IMR-90 (cell line): ENCODE data around the gene OVCA2. TPM values are rescaled to one million over a fixed set of nuclear protein-coding genes. Genes with fewer than 3 reads are reported as not detected.
A peak's percentile ranks its signal among the peaks of the same experiment; 100 is the strongest.

Experiments
- ATAC-seq: fragments of 200-7000 bp; cut with Tn5 transposase; 2 replicates; pipeline ENCODE4 v1.9.1; 2020; ENCODE audit warnings: low read depth, mild to moderate bottlenecking, moderate library complexity
- BruUV-seq: library from RNA; stranded (reverse); fragments of 400-500 nt; replicated peaks from 2 replicates; lab custom pipeline; 2021; lab: Mats Ljungman, UMichigan
- CTCF ChIA-PET: fragments of 300-600 bp; formaldehyde crosslinking; extraction: SDS; loops from one replicate; lab custom pipeline; 2021; ENCODE audit warnings: antibody characterized with exemption; lab: Yijun Ruan, JAX
- POLR2A ChIA-PET: fragments of 300-600 bp; sonication (Branson Sonifier 250); formaldehyde crosslinking; loops from one replicate; lab custom pipeline; 2022; ENCODE audit warnings: antibody characterized with exemption; ENCODE audit not compliant: unreplicated experiment; lab: Charles Lee
- DNase-seq: peaks from one replicate; pipeline ENCODE4 v3.0.0; 2013
- H2AFZ ChIP-seq: replicated peaks from 2 replicates; pipeline ENCODE3; 2013; ENCODE audit warnings: low read length, mild to moderate bottlenecking; ENCODE audit not compliant: poor library complexity
- H2AK5ac ChIP-seq: 2 replicates; pipeline ENCODE4 v1.6.1; 2013; ENCODE audit warnings: low read depth, low read length, inconsistent platforms
- H2AK9ac ChIP-seq: replicated peaks from 2 replicates; pipeline ENCODE3; 2013; ENCODE audit warnings: mild to moderate bottlenecking, low read depth, low read length, moderate library complexity; ENCODE audit not compliant: poor library complexity
- H2BK120ac ChIP-seq: 2 replicates; pipeline ENCODE4 v1.6.1; 2013; ENCODE audit warnings: low read depth, low read length, inconsistent platforms
- H2BK15ac ChIP-seq: 3 replicates; pipeline ENCODE4 v1.6.1; 2013; ENCODE audit warnings: low read depth, low read length, inconsistent platforms
- H2BK20ac ChIP-seq: 2 replicates; pipeline ENCODE4 v1.6.1; 2013; ENCODE audit warnings: low read depth, mild to moderate bottlenecking, inconsistent platforms, low read length, moderate library complexity
- H2BK5ac ChIP-seq: 2 replicates; pipeline ENCODE4 v1.6.1; 2013; ENCODE audit warnings: mild to moderate bottlenecking, low read depth, low read length, inconsistent platforms; ENCODE audit not compliant: poor library complexity, severe bottlenecking
- H3K14ac ChIP-seq: replicated peaks from 2 replicates; pipeline ENCODE4 v1.6.1; 2013; ENCODE audit warnings: low read depth, low read length, inconsistent platforms
- H3K18ac ChIP-seq: 2 replicates; pipeline ENCODE4 v1.6.1; 2013; ENCODE audit warnings: low read depth, low read length, control low read depth
- H3K23ac ChIP-seq: 2 replicates; pipeline ENCODE4 v1.6.1; 2013; ENCODE audit warnings: low read depth, low read length, inconsistent platforms
- H3K27ac ChIP-seq: 2 replicates; pipeline ENCODE4 v1.5.1; 2013; ENCODE audit warnings: mild to moderate bottlenecking, control low read depth, low read length; ENCODE audit not compliant: insufficient read depth
- H3K27me3 ChIP-seq: 2 replicates; pipeline ENCODE4 v1.6.1; 2013; ENCODE audit warnings: low read length; ENCODE audit not compliant: control insufficient read depth, insufficient read depth
- H3K36me3 ChIP-seq: 2 replicates; pipeline ENCODE4 v1.6.1; 2013; ENCODE audit warnings: low read length, mixed read lengths; ENCODE audit not compliant: control insufficient read depth, insufficient read depth
- H3K4ac ChIP-seq: 2 replicates; pipeline ENCODE4 v1.6.1; 2013; ENCODE audit warnings: low read depth, low read length, inconsistent platforms
- H3K4me1 ChIP-seq: 2 replicates; pipeline ENCODE4 v1.6.1; 2013; ENCODE audit warnings: low read length, mixed read lengths; ENCODE audit not compliant: control insufficient read depth, insufficient read depth
- H3K4me2 ChIP-seq: 2 replicates; pipeline ENCODE4 v1.6.1; 2013; ENCODE audit warnings: low read depth, mild to moderate bottlenecking, control low read depth, low read length, moderate library complexity
- H3K4me3 ChIP-seq: 2 replicates; pipeline ENCODE4 v1.5.1; 2013; ENCODE audit warnings: low read depth, mild to moderate bottlenecking, control low read depth, low read length, moderate library complexity; ENCODE audit not compliant: insufficient read depth
- H3K56ac ChIP-seq: 2 replicates; pipeline ENCODE4 v1.6.1; 2013; ENCODE audit warnings: low read length, inconsistent platforms; ENCODE audit not compliant: insufficient read depth; ENCODE audit errors: extremely low read depth
- H3K79me1 ChIP-seq, 2 experiments: 2 replicates each; pipeline ENCODE4 v1.6.1; 2013; ENCODE audit warnings: low read length in 2 of 2, inconsistent platforms in 1 of 2, low read depth in 1 of 2
- H3K9ac ChIP-seq: 2 replicates; pipeline ENCODE4 v1.6.1; 2013; ENCODE audit warnings: low read depth, low read length, control low read depth
- H3K9me1 ChIP-seq: 2 replicates; pipeline ENCODE4 v1.6.1; 2013; ENCODE audit warnings: low read length, inconsistent platforms; ENCODE audit not compliant: insufficient read depth
- H3K9me3 ChIP-seq: 2 replicates; pipeline ENCODE4 v1.6.1; 2013; ENCODE audit warnings: low read length; ENCODE audit not compliant: control insufficient read depth, insufficient read depth
- H4K20me1 ChIP-seq: 2 replicates; pipeline ENCODE4 v1.6.1; 2013; ENCODE audit warnings: low read length, inconsistent platforms; ENCODE audit not compliant: insufficient read depth
- H4K5ac ChIP-seq: 2 replicates; pipeline ENCODE4 v1.6.1; 2013; ENCODE audit warnings: mild to moderate bottlenecking, low read depth, low read length, control low read depth
- H4K8ac ChIP-seq, 2 experiments: 2 replicates each; pipeline ENCODE4 v1.6.1; 2013; ENCODE audit warnings: low read depth in 2 of 2, low read length in 2 of 2, control low read depth in 1 of 2, inconsistent platforms in 1 of 2
- H4K91ac ChIP-seq: 2 replicates; pipeline ENCODE4 v1.6.1; 2013; ENCODE audit warnings: low read depth, low read length, inconsistent platforms; ENCODE audit not compliant: insufficient read depth
- BHLHE40 ChIP-seq: fragments of 150-350 bp; IDR thresholded peaks from 2 replicates; pipeline ENCODE4 v1.6.1; 2016; ENCODE audit warnings: mild to moderate bottlenecking, low read depth, low read length
- CEBPB ChIP-seq: IDR thresholded peaks from 2 replicates; pipeline ENCODE4 v1.6.1; 2012; ENCODE audit warnings: low read depth, low read length, improper control_type of control experiment
- CHD1 ChIP-seq: IDR thresholded peaks from 2 replicates; pipeline ENCODE4 v1.6.1; 2012; ENCODE audit warnings: low read depth, low read length, improper control_type of control experiment
- CTCF ChIP-seq: conservative IDR thresholded peaks from 2 replicates; pipeline ENCODE4 v1.5.1; 2012; ENCODE audit warnings: mild to moderate bottlenecking, low read depth, low read length, improper control_type of control experiment
- ELK1 ChIP-seq: fragments of 150-350 bp; IDR thresholded peaks from 2 replicates; pipeline ENCODE4 v1.6.1; 2016; ENCODE audit warnings: low read depth, mild to moderate bottlenecking, low read length, moderate library complexity, borderline replicate concordance
- FOS ChIP-seq: fragments of 150-350 bp; IDR thresholded peaks from 2 replicates; pipeline ENCODE4 v1.6.1; 2016; ENCODE audit warnings: low read depth, low read length
- MAFK ChIP-seq: IDR thresholded peaks from 2 replicates; pipeline ENCODE4 v1.6.1; 2012; ENCODE audit warnings: low read depth, low read length, improper control_type of control experiment
- MAZ ChIP-seq: IDR thresholded peaks from 2 replicates; pipeline ENCODE4 v1.6.1; 2012; ENCODE audit warnings: low read depth, mild to moderate bottlenecking, low read length, improper control_type of control experiment, moderate library complexity, borderline replicate concordance
- MXI1 ChIP-seq: IDR thresholded peaks from 2 replicates; pipeline ENCODE4 v1.6.1; 2012; ENCODE audit warnings: low read depth, mild to moderate bottlenecking, low read length, moderate library complexity, borderline replicate concordance
- POLR2A ChIP-seq: IDR thresholded peaks from 2 replicates; pipeline ENCODE4 v1.6.1; 2012; ENCODE audit warnings: mild to moderate bottlenecking, low read depth, low read length
- RAD21 ChIP-seq: IDR thresholded peaks from 2 replicates; pipeline ENCODE4 v1.6.1; 2012; ENCODE audit warnings: low read length, improper control_type of control experiment
- RCOR1 ChIP-seq: IDR thresholded peaks from 2 replicates; pipeline ENCODE4 v1.6.1; 2012; ENCODE audit warnings: mild to moderate bottlenecking, low read length, improper control_type of control experiment; ENCODE audit not compliant: insufficient replicate concordance
- RFX5 ChIP-seq: IDR thresholded peaks from 2 replicates; pipeline ENCODE4 v1.8.0; 2012; ENCODE audit warnings: low read depth, mild to moderate bottlenecking, low read length, moderate library complexity
- SMC3 ChIP-seq: fragments of 150-350 bp; IDR thresholded peaks from 2 replicates; pipeline ENCODE4 v1.6.1; 2016; ENCODE audit warnings: low read depth, mild to moderate bottlenecking, antibody characterized with exemption, low read length, moderate library complexity
- USF2 ChIP-seq: fragments of 150-350 bp; IDR thresholded peaks from 2 replicates; pipeline ENCODE4 v1.6.1; 2017; ENCODE audit warnings: mild to moderate bottlenecking, antibody characterized with exemption, low read length, low read depth
- WGBS, 2 experiments: methylation state at CpG; one replicate each; pipeline versions ENCODE4 v1.1.5 to v1.1.7; 2013; ENCODE audit warnings: missing lambda C conversion rate in 2 of 2; ENCODE audit not compliant: insufficient read length in 1 of 2; ENCODE audit errors: extremely low coverage in 2 of 2; 5-methylcytosine and 5-hydroxymethylcytosine counted together
- dilution Hi-C: fragments of 300-500 bp; cut with HindIII; formaldehyde crosslinking; loops from one replicate; pipeline ENCODE4 v1.14.3; 2018; ENCODE audit warnings: low sequenced_read_pairs; ENCODE audit not compliant: unreplicated experiment
- in situ Hi-C: fragments of 300-500 bp; cut with MboI; formaldehyde crosslinking; loops from 3 replicates; pipeline ENCODE4 v1.14.3; 2019; ENCODE audit warnings: low sequenced_read_pairs, inconsistent platforms, mixed read lengths
- intact Hi-C: fragments of 100-400 bp; cut with micrococcal nuclease; formaldehyde crosslinking; loops from 2 replicates; pipeline ENCODE4 v1.10.0; 2022
- polyA plus RNA-seq, 3 experiments: library from polyadenylated mRNA; depleted of rRNA; stranded (reverse); fragments of >200 nt; gene quantifications; 2 replicates each; pipeline ENCODE4 v1.2.3, GENCODE V29; 2012; ENCODE audit warnings: low replicate concordance in 1 of 3
- total RNA-seq: library from RNA; depleted of rRNA; stranded (reverse); fragments of >200 nt; gene quantifications from 2 replicates; pipeline ENCODE4 v1.2.3, GENCODE V29; 2012

The OVCA2 gene
- total and polyA plus RNA-seq, 2 of the 4 experiments (the other 2 are of a cell fraction): 38.7 to 46.9 TPM

DNA sequence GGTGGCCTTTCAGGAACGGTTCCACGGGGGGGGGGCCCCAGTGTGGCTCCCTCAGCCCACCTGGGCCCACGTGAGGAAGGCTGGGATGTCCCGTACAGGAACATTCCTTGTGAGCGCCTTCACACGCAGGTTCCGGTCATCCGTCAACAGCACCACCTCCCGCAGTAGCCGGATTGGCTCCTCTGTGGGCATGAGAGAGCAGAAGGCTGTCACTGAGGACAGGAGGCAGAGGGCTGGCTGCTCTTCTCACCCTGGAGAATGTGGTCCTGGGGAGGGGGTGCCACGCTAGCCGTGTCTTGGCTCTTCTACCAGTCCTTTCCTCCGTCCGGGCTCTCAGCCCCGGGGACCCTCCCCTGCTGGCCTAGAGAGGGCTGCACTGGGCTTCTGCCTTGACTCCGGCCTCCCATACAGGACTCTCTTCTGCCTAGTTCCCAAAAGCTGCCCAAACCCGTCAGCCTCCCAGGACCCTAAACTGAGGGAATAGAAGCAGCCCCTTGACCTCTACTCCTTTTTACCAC lies 19.7 kb downstream of the OVCA2 start:
- peak overlapping the region; percentile 50 to 60; a peak in 3 of 4 replicates for H4K8ac ChIP-seq
- DNase-seq (no peak), ATAC-seq (no peak)
- 0 out of 3 replicates have a peak overlapping the region, but pooled peaks have one; percentile 19 for H2BK15ac ChIP-seq
- intact Hi-C loops: no loop called here
- in situ Hi-C loops: loop anchor here (10.0 kb wide), 1 partner anchor 113 kb away; no protein-coding TSS in a partner anchor
- H2BK120ac ChIP-seq: peak overlapping the region; percentile 70; the same call in 1 of the 2 replicates
- dilution Hi-C loops: no loop called here
- H3K23ac ChIP-seq: peak overlapping the region; percentile 95; the same call in 1 of the 2 replicates
- H2BK20ac ChIP-seq: peak overlapping the region; percentile 49; the same call in 1 of the 2 replicates
- peaks cover 18% of the 10 kb centered on the region for H4K20me1 ChIP-seq
- peak overlapping the region; percentile 95 for H2BK5ac ChIP-seq
- peaks cover 63% of the 10 kb centered on the region for H3K4me1 ChIP-seq
- H3K27me3 ChIP-seq: no peaks in the 10 kb centered on the region
- H3K36me3 ChIP-seq: peaks cover 68% of the 10 kb centered on the region
- H3K18ac ChIP-seq: no peak overlapping the region; the same call in 1 of the 2 replicates
- H2AK5ac ChIP-seq: peak overlapping the region; percentile 91
- H3K4ac ChIP-seq: peak overlapping the region; percentile 79
- no peak overlapping the region for H2AFZ ChIP-seq
- peak overlapping the region; percentile 70; the same call in 1 of the 2 replicates for H3K14ac ChIP-seq
- peak overlapping the region; percentile 53; the same call in 1 of the 2 replicates for H3K9ac ChIP-seq
- POLR2A ChIA-PET: no interaction called here
- CTCF ChIA-PET: interaction anchor here (1.0 kb wide), 1 partner anchor 184 kb away, joined by 3 read pairs; no protein-coding TSS in a partner anchor
- H3K56ac ChIP-seq: no peak overlapping the region
- WGBS, 2 experiments: 71% methylated on average over 10 of the region's 17 CpGs; no CpG with 5 or more reads in 1 of the 2 experiments
- H4K5ac ChIP-seq: peak overlapping the region; percentile 10; the same call in 1 of the 2 replicates
- peaks cover 26% of the 10 kb centered on the region for H3K9me1 ChIP-seq
- peaks cover 17 to 77% of the 10 kb centered on the region in 2 experiments for H3K79me1 ChIP-seq
- no peak overlapping the region for H3K4me3 ChIP-seq
- peak overlapping the region; percentile 46 for H2AK9ac ChIP-seq
- no peak overlapping the region for H3K4me2 ChIP-seq
- H4K91ac ChIP-seq: peak overlapping the region; percentile 43
- H3K27ac ChIP-seq: peak overlapping the region; percentile 67
- BruUV-seq: no TSS peak
- no peaks in the 10 kb centered on the region for H3K9me3 ChIP-seq
- TF ChIP-seq BHLHE40 (no peak), CEBPB (no peak), MAFK (no peak), POLR2A (no peak; the same call in 1 of the 2 replicates), RCOR1 (no peak), ELK1 (no peak), FOS (no peak), CTCF (no peak), RFX5 (no peak), CHD1 (no peak), MAZ (no peak), USF2 (no peak), RAD21 (no peak), SMC3 (no peak), MXI1 (no peak)
